HG02678 (cell line): ENCODE data around the gene RALBP1.
"Not testable (repeated sequence)": the region's sequence is repeated elsewhere in the genome, so short reads cannot be mapped to it uniquely, and the experiment has no call there.

Source experiments
- ATAC-seq: cut with Tn5 transposase; IDR thresholded peaks from one replicate; pipeline ENCODE4 v1.9.1; 2021; ENCODE audit warnings: mild to moderate bottlenecking, moderate library complexity; ENCODE audit not compliant: unreplicated experiment

Gene RALBP1

GRCh38 chr18:9454061-9454703, 21.1 kb upstream of the RALBP1 start:
- ATAC-seq, result no peak

GRCh38 chr18:9455718-9456511, 19.4 kb upstream of the RALBP1 start:
- no peak for ATAC-seq

GRCh38 chr18:9466127-9466526, 9.2 kb upstream of the RALBP1 start:
- ATAC-seq, result no peak

GRCh38 chr18:9466846-9467245, 8.5 kb upstream of the RALBP1 start:
- no peak for ATAC-seq

GRCh38 chr18:9468998-9469397, 6.3 kb upstream of the RALBP1 start:
- ATAC-seq, result no peak

- no peak for ATAC-seq
These were observed 5.6 kb upstream of the RALBP1 start for GRCh38 chr18:9469685-9470084.

- ATAC-seq, result no peak
These were observed 968 bp upstream of the RALBP1 start for GRCh38 chr18:9474108-9474982.

GRCh38 chr18:9475643-9476591, 604 bp downstream of the RALBP1 start:
- ATAC-seq, result no peak

- not testable (repeated sequence) for ATAC-seq
These were observed 1.6 kb downstream of the RALBP1 start for GRCh38 chr18:9476949-9477348.

GRCh38 chr18:9477509-9477908, 2.2 kb downstream of the RALBP1 start:
- ATAC-seq, result no peak

GRCh38 chr18:9478545-9478944, 3.2 kb downstream of the RALBP1 start:
- no peak for ATAC-seq

- ATAC-seq, result peak; percentile 72
These were observed 7.5 kb downstream of the RALBP1 start for GRCh38 chr18:9482790-9483189.

- ATAC-seq, result no peak
These were observed 8.2 kb downstream of the RALBP1 start for GRCh38 chr18:9483526-9483925.

GRCh38 chr18:9484856-9485255, 9.5 kb downstream of the RALBP1 start:
- not testable (repeated sequence) for ATAC-seq

- no peak for ATAC-seq
These were observed 13.2 kb downstream of the RALBP1 start for GRCh38 chr18:9488538-9488937.

- ATAC-seq, result peak; percentile 94
These were observed 19.5 kb downstream of the RALBP1 start for GRCh38 chr18:9494778-9495331.

GRCh38 chr18:9495465-9495864, 20.2 kb downstream of the RALBP1 start:
- ATAC-seq, result no peak

- ATAC-seq, result no peak
These were observed 20.8 kb downstream of the RALBP1 start for GRCh38 chr18:9495916-9496705.
